ENCODE results near the gene ZNF521. TPM values are rescaled to one million over a fixed set of nuclear protein-coding genes. Genes with fewer than 3 reads are reported as not detected.

ZNF521 gene
- total and polyA plus RNA-seq, 9 donors = 24.3 to 51.3 (median 44.1) TPM

DNA sequence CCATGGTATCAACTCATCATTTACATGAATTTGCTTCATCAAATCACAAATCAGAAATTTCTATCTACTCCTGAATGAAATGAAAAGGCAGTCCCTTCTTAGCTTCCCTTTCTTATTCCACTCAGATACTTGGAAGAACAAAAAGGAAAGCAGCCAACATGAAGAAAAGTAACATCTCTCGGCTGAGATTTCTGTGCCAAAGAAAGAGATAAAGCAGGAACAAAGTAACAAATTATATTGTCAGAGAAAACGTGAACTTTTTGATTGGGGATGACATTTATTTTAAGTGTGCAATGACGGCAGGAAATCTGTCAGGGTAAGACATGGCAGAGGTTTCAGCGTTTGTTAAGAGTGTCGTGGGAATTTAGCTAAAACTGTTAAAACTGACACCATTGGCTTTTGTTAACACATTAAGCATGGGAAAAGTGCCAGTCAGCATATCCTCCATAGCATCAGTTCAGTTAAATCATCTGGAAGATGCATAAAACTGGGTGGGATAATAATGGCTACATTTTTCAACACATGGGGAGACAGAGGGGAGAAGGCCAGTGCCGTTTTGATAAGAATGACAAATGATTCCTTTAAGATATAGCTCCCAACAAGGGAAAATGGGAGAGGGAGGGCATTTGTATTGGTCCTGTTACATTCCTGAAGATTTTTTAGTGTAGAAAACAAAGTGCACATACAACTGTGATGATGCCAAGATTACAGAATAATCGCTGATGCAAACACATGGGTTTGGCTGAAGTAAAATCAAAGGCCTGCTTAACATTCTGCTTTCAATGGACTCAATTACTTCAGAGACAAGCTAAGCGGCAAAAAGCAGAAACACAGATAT is 211.6 kb downstream of the ZNF521 start:
- 15 to 26% (median 22%) methylated on average over 8 of the region's 8 CpGs for WGBS, 3 donors
- no peaks in the 10 kb centered on the region for H3K36me3 ChIP-seq
- peaks cover 15% of the 10 kb centered on the region for H3K4me1 ChIP-seq (ENCODE audit: insufficient read depth)
- peak overlapping the region in 1 of 2 donors; percentile 27 for H3K27ac ChIP-seq
- H3K4me3 ChIP-seq = no peak overlapping the region
- H3K27me3 ChIP-seq = no peaks in the 10 kb centered on the region
- intact Hi-C loops (cut with DNase I) = loop anchor here in 1 of 4 donors (10.0 kb wide), 1 partner anchor 1724 kb away; the partner anchor contains the start of gene AQP4
- TF ChIP-seq EP300 (IDR thresholded peaks at IDR 0.05) (no peak), POLR2A (IDR thresholded peaks at IDR 0.05) (no peak), CTCF (IDR thresholded peaks at IDR 0.05) (no peak)
- no peak for DNase-seq
- H3K9me3 ChIP-seq = no peaks in the 10 kb centered on the region

- 41 to 50% (median 46%) methylated on average over 4 of the region's 4 CpGs for WGBS, 3 donors
- TF ChIP-seq POLR2A (IDR thresholded peaks at IDR 0.05) (no peak), EP300 (IDR thresholded peaks at IDR 0.05) (no peak), CTCF (IDR thresholded peaks at IDR 0.05) (no peak)
- H3K27ac ChIP-seq = peak overlapping the region in 1 of 2 donors; percentile 61
- DNase-seq = no peak
- H3K4me1 ChIP-seq (ENCODE audit: insufficient read depth) = peaks cover 17% of the 10 kb centered on the region
- H3K9me3 ChIP-seq = no peaks in the 10 kb centered on the region
- no peaks in the 10 kb centered on the region for H3K27me3 ChIP-seq
- no peaks in the 10 kb centered on the region for H3K36me3 ChIP-seq
- intact Hi-C loops (cut with DNase I) = no loop called here
- no peak overlapping the region for H3K4me3 ChIP-seq
These were observed 214.8 kb downstream of the ZNF521 start for GRCh38 chr18:25137197-25137472.

- WGBS, 3 donors = 16 to 25% (median 24%) methylated on average over 9 of the region's 9 CpGs
- no peaks in the 10 kb centered on the region for H3K9me3 ChIP-seq
- no peaks in the 10 kb centered on the region for H3K36me3 ChIP-seq
- TF ChIP-seq EP300 (IDR thresholded peaks at IDR 0.05) (no peak), POLR2A (IDR thresholded peaks at IDR 0.05) (no peak), CTCF (IDR thresholded peaks at IDR 0.05) (no peak)
- intact Hi-C loops (cut with DNase I) = no loop called here
- no peak overlapping the region for H3K4me3 ChIP-seq
- H3K27me3 ChIP-seq = no peaks in the 10 kb centered on the region
- H3K27ac ChIP-seq = peak overlapping the region in 1 of 2 donors; percentile 61
- H3K4me1 ChIP-seq (ENCODE audit: insufficient read depth) = peaks cover 13% of the 10 kb centered on the region
- DNase-seq = peak; percentile 37 to 64 (median 43)
These were observed 215.4 kb downstream of the ZNF521 start for GRCh38 chr18:25136416-25137196.

- no peak overlapping the region for H3K27ac ChIP-seq
- no peaks in the 10 kb centered on the region for H3K27me3 ChIP-seq
- no peaks in the 10 kb centered on the region for H3K9me3 ChIP-seq
- H3K4me3 ChIP-seq = no peak overlapping the region
- no peaks in the 10 kb centered on the region for H3K36me3 ChIP-seq
- intact Hi-C loops (cut with DNase I) = no loop called here
- no peak for TF ChIP-seq CTCF (IDR thresholded peaks at IDR 0.05)
- H3K4me1 ChIP-seq (ENCODE audit: insufficient read depth) = peaks cover 11% of the 10 kb centered on the region
- DNase-seq = no peak
- 10 to 29% (median 22%) methylated on average over 2 of the region's 2 CpGs for WGBS, 3 donors
These were observed 217.1 kb downstream of the ZNF521 start for GRCh38 chr18:25134861-25135260.
